ENCODE data around the gene KBTBD3.
"Not testable (repeated sequence)": the region's sequence is repeated elsewhere in the genome, so short reads cannot be mapped to it uniquely, and the experiment has no call there.

KBTBD3 gene

GRCh38 chr11:106061954-106062949 lies 14.9 kb downstream of the KBTBD3 start:
- DNase-seq (ENCODE audit: low read depth) = no peak

- DNase-seq (ENCODE audit: low read depth) = no peak
These were observed 15.8 kb downstream of the KBTBD3 start for GRCh38 chr11:106061249-106061784.

- DNase-seq (ENCODE audit: low read depth) = no peak
These were observed 17.5 kb downstream of the KBTBD3 start for GRCh38 chr11:106059617-106060016.

- not testable (repeated sequence) for DNase-seq (ENCODE audit: low read depth)
These were observed 18.8 kb downstream of the KBTBD3 start for GRCh38 chr11:106058377-106058776.

GRCh38 chr11:106051103-106051502 lies 26.0 kb downstream of the KBTBD3 start:
- no peak for DNase-seq (ENCODE audit: low read depth)

- DNase-seq (ENCODE audit: low read depth) = no peak
These were observed 27.2 kb downstream of the KBTBD3 start for GRCh38 chr11:106049727-106050476.

- no peak for DNase-seq (ENCODE audit: low read depth)
These were observed 29.5 kb downstream of the KBTBD3 start for GRCh38 chr11:106047631-106048030.

GRCh38 chr11:106043540-106043939 lies 33.6 kb downstream of the KBTBD3 start:
- no peak for DNase-seq (ENCODE audit: low read depth)

GRCh38 chr11:106032861-106033260 lies 44.3 kb downstream of the KBTBD3 start:
- no peak for DNase-seq (ENCODE audit: low read depth)

- DNase-seq (ENCODE audit: low read depth) = no peak
These were observed 45.2 kb downstream of the KBTBD3 start for GRCh38 chr11:106031936-106032335.

GRCh38 chr11:106031202-106031810 lies 45.8 kb downstream of the KBTBD3 start:
- DNase-seq (ENCODE audit: low read depth) = no peak

GRCh38 chr11:106030609-106031008 lies 46.5 kb downstream of the KBTBD3 start:
- no peak for DNase-seq (ENCODE audit: low read depth)

- DNase-seq (ENCODE audit: low read depth) = no peak
These were observed 54.3 kb downstream of the KBTBD3 start for GRCh38 chr11:106022795-106023275.

GRCh38 chr11:106021967-106022794 lies 55.0 kb downstream of the KBTBD3 start, which contains the start of gene MSANTD4:
TSS of gene MSANTD4 (minus strand) at chr11:106022240. CDS start at chr11:106010917, 11,323 bp downstream.
- peak; percentile 99 for DNase-seq (ENCODE audit: low read depth)

GRCh38 chr11:106021181-106021966 lies 55.8 kb downstream of the KBTBD3 start:
- no peak for DNase-seq (ENCODE audit: low read depth)

GRCh38 chr11:106017093-106017492 lies 60.1 kb downstream of the KBTBD3 start:
- DNase-seq (ENCODE audit: low read depth) = no peak

GRCh38 chr11:106015066-106015465 lies 62.1 kb downstream of the KBTBD3 start:
- DNase-seq (ENCODE audit: low read depth) = no peak

- DNase-seq (ENCODE audit: low read depth) = no peak
These were observed 62.5 kb downstream of the KBTBD3 start for GRCh38 chr11:106014620-106015019.

- no peak for DNase-seq (ENCODE audit: low read depth)
These were observed 63.1 kb downstream of the KBTBD3 start for GRCh38 chr11:106014035-106014434.

GRCh38 chr11:106012744-106013143 lies 64.4 kb downstream of the KBTBD3 start:
- DNase-seq (ENCODE audit: low read depth) = no peak

Data from fibroblast of the conjunctiva (primary cell).